NCI-H2029 treated with DMSO at 0.1 percent for 48 hours (cell line): ENCODE measurements around the gene RHPN2.
A peak's percentile ranks its signal among the peaks of the same experiment; 100 is the strongest.
"Not testable (repeated sequence)": the region's sequence is repeated elsewhere in the genome, so short reads cannot be mapped to it uniquely, and the experiment has no call there.

Experiments
- DNase-seq: peaks from one replicate; lab custom pipeline; 2025; lab: John Stamatoyannopoulos, UW

RHPN2 gene

GRCh38 chr19:33026602-33027001 is 38.1 kb downstream of the RHPN2 start:
- not testable (repeated sequence) for DNase-seq

GRCh38 chr19:33025468-33026238 is 39.0 kb downstream of the RHPN2 start:
- not testable (repeated sequence) for DNase-seq

- DNase-seq = no peak
These were observed 40.3 kb downstream of the RHPN2 start for GRCh38 chr19:33024398-33024797.

GRCh38 chr19:33022472-33023116 is 42.1 kb downstream of the RHPN2 start:
- no peak for DNase-seq

GRCh38 chr19:33010891-33011290 is 53.8 kb downstream of the RHPN2 start:
- not testable (repeated sequence) for DNase-seq

GRCh38 chr19:33008738-33009137 is 56.0 kb downstream of the RHPN2 start:
- DNase-seq = no peak

GRCh38 chr19:33005440-33005839 is 59.2 kb downstream of the RHPN2 start:
- peak; percentile 67 for DNase-seq

- DNase-seq = not testable (repeated sequence)
These were observed 61.2 kb downstream of the RHPN2 start for GRCh38 chr19:33003424-33004024.

- DNase-seq = not testable (repeated sequence)
These were observed 62.4 kb downstream of the RHPN2 start for GRCh38 chr19:33002126-33002865.

GRCh38 chr19:33000910-33001309 is 63.8 kb downstream of the RHPN2 start:
- DNase-seq = no peak

GRCh38 chr19:33000510-33000909 is 64.2 kb downstream of the RHPN2 start:
- no peak for DNase-seq

- no peak for DNase-seq
These were observed 66.0 kb downstream of the RHPN2 start for GRCh38 chr19:32998722-32999121.

GRCh38 chr19:32997716-32998355 is 66.9 kb downstream of the RHPN2 start:
- no peak for DNase-seq

GRCh38 chr19:32997061-32997464 is 67.6 kb downstream of the RHPN2 start:
- DNase-seq = not testable (repeated sequence)

GRCh38 chr19:32995966-32996365 is 68.7 kb downstream of the RHPN2 start:
- not testable (repeated sequence) for DNase-seq

GRCh38 chr19:32988724-32989123 is 76.0 kb downstream of the RHPN2 start:
- no peak for DNase-seq

- not testable (repeated sequence) for DNase-seq
These were observed 76.4 kb downstream of the RHPN2 start for GRCh38 chr19:32988254-32988653.

GRCh38 chr19:32982488-32982887 is 82.2 kb downstream of the RHPN2 start:
- DNase-seq = not testable (repeated sequence)

GRCh38 chr19:32979807-32980206 is 84.9 kb downstream of the RHPN2 start:
- not testable (repeated sequence) for DNase-seq

GRCh38 chr19:32977813-32978212 is 86.9 kb downstream of the RHPN2 start:
- not testable (repeated sequence) for DNase-seq

- DNase-seq = peak; percentile 42
These were observed 87.4 kb downstream of the RHPN2 start for GRCh38 chr19:32977280-32977679.
